ENCODE data around the gene LEFTY1. TPM values are rescaled to one million over a fixed set of nuclear protein-coding genes. Genes with fewer than 3 reads are reported as not detected.

Gene LEFTY1
- total and polyA plus RNA-seq, 2 of the 13 experiments (the other 11 are each of a cell fraction or from before 2014, with no cell fraction given): 0.29 to 0.79 TPM

GRCh38 chr1:225886159-225887029 is 2.6 kb downstream of the LEFTY1 start:
- Histone ChIP-seq H3K4me3 (replicated peaks in 1 of 3; ENCODE audit: insufficient read depth in 1 of 3, low read depth in 2 of 3, low read length in 3 of 3) (peak overlapping the region in 1 of 3 experiments; percentile 52; a peak in 2 of 6 replicates), H3K27me3 (ENCODE audit: control insufficient read depth in 1 of 2, insufficient read depth in 2 of 2, low read length in 2 of 2) (no peaks in the 10 kb centered on the region; a peak in 1 of 5 replicates), H4K20me1 (ENCODE audit: insufficient read depth, low read length) (no peaks in the 10 kb centered on the region), H3K79me2 (ENCODE audit: insufficient read depth, low read length) (peaks cover 4% of the 10 kb centered on the region), H3K9ac (ENCODE audit: insufficient read depth, low read depth, low read length) (peak overlapping the region; percentile 43; the same call in 1 of the 2 replicates), H3K36me3 (replicated peaks in 1 of 2; ENCODE audit: control insufficient read depth in 1 of 2, insufficient read depth in 2 of 2, low read length in 2 of 2) (no peaks in the 10 kb centered on the region), H3K9me3 (ENCODE audit: low read length) (no peaks in the 10 kb centered on the region), H2AFZ (ENCODE audit: low read length) (no peak overlapping the region), H3K27ac (ENCODE audit: extremely low read length, insufficient read depth, low read length) (peak overlapping the region; percentile 55), H3K4me1 (ENCODE audit: insufficient read depth, low read length) (peaks cover 69% of the 10 kb centered on the region), H3K4me2 (ENCODE audit: low read depth, low read length) (peak overlapping the region; percentile 86)
- BruUV-seq (replicated peaks): no TSS peak
- DNase-seq (ENCODE audit: low spot score) (peak; percentile 78), ATAC-seq (peak; percentile 20; the same call in 1 of the 3 replicates), FAIRE-seq (peak; percentile 39)
- 34% methylated on average over 2 of the region's 19 CpGs for WGBS (ENCODE audit: low lambda C conversion rate)
- intact Hi-C loops (cut with micrococcal nuclease; ENCODE audit: unreplicated experiment): loop anchor here (10.0 kb wide), 1 partner anchor 88 kb away; no protein-coding TSS in a partner anchor
- in situ Hi-C loops (cut with HindIII; ENCODE audit: extremely low pct_ligation_motif_present, low pct_unique_long_range_greater_than_20kb): no loop called here
- CTCF ChIA-PET (ENCODE audit: low intra/inter-chr PET ratio, low total read pairs): no interaction called here
- POLR2A ChIA-PET: interaction anchor here (0.7 to 1.0 kb wide), 2 partner anchors 8 to 11 kb away, joined by 3 read pairs; no protein-coding TSS in a partner anchor
- TF ChIP-seq SOX13 (IDR thresholded peaks at IDR 0.05) (0 out of 2 replicates have a peak, but pooled peaks have one; percentile 38), SOX13 (CRISPR knock-in tag; conservative IDR thresholded peaks at IDR 0.05 in 1 of 2, IDR thresholded peaks at IDR 0.05 in 1 of 2) (peak in 1 of 2 experiments; percentile 19; a peak in 1 of 4 replicates), RXRB (CRISPR knock-in tag; IDR thresholded peaks at IDR 0.05; ENCODE audit: borderline replicate concordance) (peak; percentile 58), SMAD1 (CRISPR knock-in tag; IDR thresholded peaks at IDR 0.05; ENCODE audit: borderline replicate concordance, low read depth) (no peak), ZNF382 (CRISPR knock-in tag; IDR thresholded peaks at IDR 0.05; ENCODE audit: borderline replicate concordance) (no peak), ZBTB4 (CRISPR knock-in tag; IDR thresholded peaks at IDR 0.05; ENCODE audit: borderline replicate concordance) (no peak), HOXA7 (CRISPR knock-in tag; IDR thresholded peaks at IDR 0.05) (no peak), ZNF766 (CRISPR knock-in tag; IDR thresholded peaks at IDR 0.05; ENCODE audit: borderline replicate concordance) (no peak), ZNF749 (CRISPR knock-in tag; IDR thresholded peaks at IDR 0.05; ENCODE audit: borderline replicate concordance) (no peak), KLF12 (CRISPR knock-in tag; IDR thresholded peaks at IDR 0.05; ENCODE audit: borderline replicate concordance) (no peak), AGO1 (IDR thresholded peaks at IDR 0.05; ENCODE audit: low read depth, low read length, poor library complexity, severe bottlenecking) (no peak), ZSCAN9 (CRISPR knock-in tag; IDR thresholded peaks at IDR 0.05; ENCODE audit: borderline replicate concordance) (no peak), AGO2 (optimal IDR thresholded peaks at IDR 0.05; ENCODE audit: low read depth, low read length) (no peak), ZNF121 (CRISPR knock-in tag; IDR thresholded peaks at IDR 0.05) (no peak), ZBTB44 (CRISPR knock-in tag; IDR thresholded peaks at IDR 0.05) (no peak), SNAPC2 (CRISPR knock-in tag; IDR thresholded peaks at IDR 0.05) (no peak)
